GM21367 (cell line): Measurements from ENCODE around the gene RPS26.
"Not testable (repeated sequence)": the region's sequence is repeated elsewhere in the genome, so short reads cannot be mapped to it uniquely, and the experiment has no call there.

Experiments
- ATAC-seq: cut with Tn5 transposase; IDR thresholded peaks from one replicate; pipeline ENCODE4 v1.9.1; 2021; ENCODE audit not compliant: unreplicated experiment

The RPS26 gene

DNA sequence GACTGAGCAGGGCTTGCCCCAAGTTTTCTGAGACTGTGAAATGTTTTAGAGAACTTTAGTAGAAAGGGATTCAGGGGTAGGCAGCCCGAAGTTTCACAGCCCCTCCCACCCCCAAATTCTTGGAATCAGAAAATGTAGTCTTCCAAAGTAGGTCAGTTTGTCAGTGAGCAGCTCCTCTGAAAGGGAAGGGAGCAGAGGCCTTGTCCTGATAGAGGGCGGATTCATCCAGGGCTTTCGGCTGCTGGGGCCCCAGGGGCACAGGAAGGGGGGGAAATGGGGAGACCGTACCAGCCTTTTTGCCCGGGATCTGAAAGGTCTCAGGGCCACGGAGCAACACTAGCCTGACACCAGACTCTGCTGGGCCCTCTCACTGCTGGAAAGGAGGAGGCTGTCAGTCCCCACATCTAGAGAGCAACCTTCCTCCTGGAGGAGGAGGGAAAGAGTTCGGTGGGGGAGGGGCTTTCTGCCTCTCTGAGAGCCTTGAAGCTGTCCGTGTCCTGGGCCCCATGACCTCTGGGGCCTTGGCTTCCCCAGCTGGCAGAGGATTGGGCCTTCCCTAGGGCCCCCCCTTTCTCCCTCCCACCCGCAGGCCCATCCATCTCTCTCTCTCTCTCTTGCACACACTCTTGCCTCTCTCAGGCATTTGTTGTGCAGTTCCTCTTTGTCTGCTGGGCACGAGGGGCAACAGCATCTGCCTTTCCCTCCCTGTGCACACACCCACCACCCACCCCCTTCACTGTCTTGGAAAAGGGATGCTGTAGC, 21.1 kb upstream of the RPS26 start, which contains the start of gene IKZF4:
IKZF4 (plus strand) TSS at position 621 of the 762 bp plus-strand sequence. CDS start 451 bp downstream, outside the sequence.
- no peak for ATAC-seq

DNA sequence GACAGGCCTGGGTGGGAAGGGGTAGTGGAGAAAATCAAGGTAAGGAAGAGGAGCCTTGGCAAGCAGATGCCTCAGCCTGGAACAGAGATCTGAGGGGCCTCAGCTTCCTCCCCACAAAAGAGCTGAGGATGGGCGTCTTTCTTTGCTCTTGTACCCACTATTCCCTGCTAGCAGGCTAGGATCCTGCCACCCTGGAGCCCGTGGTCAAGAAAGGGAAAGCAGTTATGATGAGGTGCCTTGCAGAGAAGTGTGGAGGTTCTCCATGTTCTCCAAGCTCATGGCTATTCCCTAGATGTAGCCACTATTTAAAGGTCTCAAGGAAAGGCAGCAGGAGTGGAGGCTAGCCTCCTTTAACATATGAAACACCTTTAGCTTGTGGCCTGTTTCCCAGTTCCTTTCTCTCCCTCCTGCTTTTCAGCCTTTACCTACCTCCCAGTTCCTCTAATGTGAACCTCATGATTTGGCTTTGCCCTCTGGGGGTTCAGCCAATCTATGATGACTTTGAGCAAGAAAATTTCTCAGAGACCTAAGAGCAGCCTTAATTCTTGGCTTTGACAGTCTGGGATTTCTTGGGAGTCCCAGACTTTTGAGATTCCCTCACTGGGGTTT, 19.7 kb upstream of the RPS26 start:
- ATAC-seq = no peak

DNA sequence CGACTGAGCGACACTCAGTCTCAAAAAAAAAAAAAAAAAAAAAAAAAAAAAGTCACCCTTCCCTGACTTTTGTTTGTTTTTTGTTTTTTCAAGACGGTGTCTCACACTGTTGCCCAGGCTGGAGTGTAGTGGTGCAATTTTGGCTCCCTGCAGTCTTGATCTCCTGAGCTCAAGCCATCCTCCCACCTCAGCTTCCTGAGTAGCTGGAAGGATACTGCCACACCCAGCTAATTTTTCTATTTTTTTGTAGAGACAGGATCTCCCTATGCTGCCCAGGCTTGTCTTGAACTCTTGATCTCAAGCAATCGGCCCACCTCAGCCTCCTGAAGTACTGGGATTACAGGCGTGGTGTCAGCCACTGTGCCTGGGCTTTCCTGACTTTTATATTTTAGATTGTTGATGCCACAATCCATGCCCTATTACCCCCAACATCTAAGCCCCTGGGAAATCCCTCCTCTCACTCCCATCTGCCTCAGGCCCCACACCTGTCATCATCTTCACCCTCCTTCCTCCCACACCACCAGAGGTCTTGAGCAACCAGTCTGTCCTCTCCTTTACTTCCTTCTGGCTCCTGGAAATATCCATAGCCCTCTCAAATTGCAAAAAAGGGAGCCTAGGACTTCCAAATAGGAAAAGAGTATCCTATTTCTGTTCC, 13.1 kb upstream of the RPS26 start:
- ATAC-seq = no peak

DNA sequence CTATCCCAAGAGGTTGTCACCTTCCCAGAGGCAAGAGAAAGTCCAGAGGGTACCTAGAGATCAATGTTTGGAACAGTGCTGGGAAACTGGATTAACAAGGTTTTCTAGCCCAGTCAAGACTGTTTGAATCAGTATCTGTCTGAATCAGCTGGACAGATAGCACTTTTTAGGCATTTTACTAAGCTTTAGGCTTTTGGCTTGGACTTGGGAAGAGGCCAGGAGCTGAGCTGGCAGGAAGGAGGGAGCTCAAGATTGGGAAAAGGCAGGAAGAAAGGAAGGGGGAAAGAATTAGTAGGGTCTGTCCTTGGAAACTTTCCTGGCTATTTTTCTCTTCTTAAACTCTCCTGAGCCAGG, 12.6 kb upstream of the RPS26 start:
- ATAC-seq = no peak

DNA sequence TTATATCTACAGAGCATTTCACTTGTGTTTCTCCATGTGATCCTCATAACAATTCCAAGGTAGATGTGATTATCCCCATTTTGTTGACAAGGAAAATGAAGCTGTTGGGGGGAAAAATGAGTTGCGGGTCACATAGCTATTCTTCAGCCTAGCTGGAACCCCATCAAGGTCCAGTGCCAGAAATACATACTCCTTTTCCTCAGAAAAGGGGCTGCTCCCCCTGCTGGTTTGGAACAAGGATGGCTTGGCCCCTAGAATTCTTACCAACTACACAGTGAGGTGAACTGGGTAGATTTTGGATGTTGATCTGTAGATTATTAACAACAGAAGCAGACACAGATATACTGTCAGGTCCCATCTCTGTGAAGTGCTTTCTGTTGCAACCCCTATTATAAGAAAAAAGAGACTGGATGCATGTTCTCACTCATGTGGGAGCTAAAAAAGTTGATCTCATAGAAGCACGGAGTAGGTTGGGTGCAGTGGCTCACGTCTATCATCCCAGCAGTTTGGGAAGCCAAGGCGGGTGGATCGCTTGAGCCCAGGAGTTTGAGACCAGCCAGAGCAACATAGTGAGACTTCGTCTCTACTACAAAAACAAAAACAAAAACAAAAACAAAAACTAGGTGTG, 11.9 kb upstream of the RPS26 start:
- ATAC-seq = no peak

DNA sequence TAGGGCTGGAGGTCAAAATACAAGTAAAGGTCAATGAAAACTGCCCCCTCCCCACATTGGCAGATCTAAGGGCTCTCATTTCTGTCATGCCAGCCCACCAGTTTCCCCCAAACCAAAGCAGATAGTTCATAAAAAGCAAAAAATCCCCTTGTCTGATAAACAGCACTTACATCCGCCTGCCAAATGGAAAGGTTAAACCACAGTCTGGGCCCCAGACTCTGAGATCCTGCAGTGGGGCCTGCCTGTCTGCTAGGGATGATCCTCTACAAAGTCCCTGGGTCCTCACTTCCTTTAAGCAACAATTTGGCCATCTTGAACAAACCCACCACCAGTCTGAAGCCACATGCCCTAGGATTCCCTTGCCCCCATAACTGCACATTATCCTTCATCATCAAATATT, 9.7 kb upstream of the RPS26 start:
- ATAC-seq = no peak

DNA sequence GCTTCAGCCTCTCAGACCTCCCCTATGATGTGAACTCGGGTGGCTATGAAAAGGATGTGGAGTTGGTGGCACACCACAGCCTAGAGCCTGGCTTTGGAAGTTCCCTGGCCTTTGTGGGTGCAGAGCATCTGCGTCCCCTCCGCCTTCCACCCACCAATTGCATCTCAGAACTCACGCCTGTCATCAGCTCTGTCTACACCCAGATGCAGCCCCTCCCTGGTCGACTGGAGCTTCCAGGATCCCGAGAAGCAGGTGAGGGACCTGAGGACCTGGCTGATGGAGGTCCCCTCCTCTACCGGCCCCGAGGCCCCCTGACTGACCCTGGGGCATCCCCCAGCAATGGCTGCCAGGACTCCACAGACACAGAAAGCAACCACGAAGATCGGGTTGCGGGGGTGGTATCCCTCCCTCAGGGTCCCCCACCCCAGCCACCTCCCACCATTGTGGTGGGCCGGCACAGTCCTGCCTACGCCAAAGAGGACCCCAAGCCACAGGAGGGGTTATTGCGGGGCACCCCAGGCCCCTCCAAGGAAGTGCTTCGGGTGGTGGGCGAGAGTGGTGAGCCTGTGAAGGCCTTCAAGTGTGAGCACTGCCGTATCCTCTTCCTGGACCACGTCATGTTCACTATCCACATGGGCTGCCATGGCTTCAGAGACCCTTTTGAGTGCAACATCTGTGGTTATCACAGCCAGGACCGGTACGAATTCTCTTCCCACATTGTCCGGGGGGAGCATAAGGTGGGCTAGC, 7.0 kb upstream of the RPS26 start:
- ATAC-seq = no peak

DNA sequence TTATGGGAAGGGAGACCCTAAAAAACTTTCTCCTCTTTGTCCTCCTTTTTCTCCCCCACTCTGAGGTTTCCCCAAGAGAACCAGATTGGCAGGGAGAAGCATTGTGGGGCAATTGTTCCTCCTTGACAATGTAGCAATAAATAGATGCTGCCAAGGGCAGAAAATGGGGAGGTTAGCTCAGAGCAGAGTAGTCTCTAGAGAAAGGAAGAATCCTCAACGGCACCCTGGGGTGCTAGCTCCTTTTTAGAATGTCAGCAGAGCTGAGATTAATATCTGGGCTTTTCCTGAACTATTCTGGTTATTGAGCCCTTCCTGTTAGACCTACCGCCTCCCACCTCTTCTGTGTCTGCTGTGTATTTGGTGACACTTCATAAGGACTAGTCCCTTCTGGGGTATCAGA, 4.6 kb upstream of the RPS26 start:
- ATAC-seq = no peak

DNA sequence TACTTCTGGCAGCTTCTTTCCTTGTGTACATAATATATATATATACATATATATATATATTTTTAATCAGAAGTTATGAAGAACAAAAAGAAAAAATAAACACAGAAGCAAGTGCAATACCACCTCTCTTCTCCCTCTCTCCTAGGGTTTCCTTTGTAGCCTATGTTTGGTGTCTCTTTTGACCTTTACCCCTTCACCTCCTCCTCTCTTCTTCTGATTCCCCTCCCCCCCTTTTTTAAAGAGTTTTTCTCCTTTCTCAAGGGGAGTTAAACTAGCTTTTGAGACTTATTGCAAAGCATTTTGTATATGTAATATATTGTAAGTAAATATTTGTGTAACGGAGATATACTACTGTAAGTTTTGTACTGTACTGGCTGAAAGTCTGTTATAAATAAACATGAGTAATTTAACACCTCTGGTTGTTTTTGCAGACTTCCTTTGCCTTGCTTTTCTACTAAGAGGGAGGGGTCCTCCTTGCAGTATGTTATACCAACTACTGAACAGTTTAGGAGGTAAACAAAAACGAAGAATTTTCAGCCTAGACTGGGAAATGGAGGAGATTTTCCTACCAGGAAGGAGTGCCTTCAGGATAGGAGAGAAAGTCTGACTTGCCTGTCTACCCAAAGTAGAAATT, 3.6 kb upstream of the RPS26 start:
- no peak for ATAC-seq

DNA sequence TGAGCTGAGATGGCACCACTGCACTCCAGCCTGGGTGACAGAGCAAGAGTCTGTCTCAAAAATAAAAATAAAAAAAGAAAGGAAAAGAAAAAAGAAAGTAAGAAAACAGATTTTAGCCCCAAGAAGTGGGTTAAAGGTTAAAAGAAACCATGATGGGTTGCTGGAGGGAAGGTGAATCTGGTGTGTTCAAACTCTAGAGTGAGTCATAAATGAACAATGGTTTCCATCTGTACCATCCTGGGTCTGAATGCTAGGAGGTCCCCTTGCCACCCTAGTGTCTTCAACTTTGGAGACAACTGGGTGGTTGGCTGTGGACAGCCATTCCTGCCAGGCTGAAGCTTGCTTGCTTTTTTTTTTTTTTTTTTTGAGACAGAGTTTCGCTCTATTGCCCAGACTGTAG, 1.6 kb upstream of the RPS26 start:
- no peak for ATAC-seq

DNA sequence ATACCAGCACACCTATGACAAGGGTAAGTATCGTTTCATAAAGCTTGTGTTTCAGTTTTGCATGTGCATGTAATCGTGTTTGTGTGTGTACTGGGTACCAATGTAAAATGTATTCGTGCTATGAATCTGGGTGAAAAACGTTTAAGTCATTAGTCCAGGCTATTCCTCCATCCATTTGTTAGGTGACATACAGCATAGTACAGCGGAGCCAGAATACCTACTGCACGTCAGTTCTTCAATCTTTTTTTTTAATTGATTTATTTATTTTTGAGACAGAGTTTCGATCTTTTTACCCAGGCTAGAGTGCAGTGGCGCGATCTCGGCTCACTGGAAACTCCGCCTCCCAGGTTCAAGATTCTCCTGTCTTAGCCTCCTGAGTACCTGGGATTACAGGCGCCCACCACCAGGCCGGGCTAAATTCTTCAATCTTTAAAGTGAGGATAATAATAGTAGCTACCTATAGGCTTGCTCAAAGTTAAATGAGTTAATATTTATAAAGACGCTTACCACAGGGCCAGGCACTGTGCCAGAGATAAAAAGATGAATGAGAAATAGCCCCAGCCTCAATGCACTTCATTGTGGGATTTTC, 661 bp upstream of the RPS26 start:
- no peak for ATAC-seq

DNA sequence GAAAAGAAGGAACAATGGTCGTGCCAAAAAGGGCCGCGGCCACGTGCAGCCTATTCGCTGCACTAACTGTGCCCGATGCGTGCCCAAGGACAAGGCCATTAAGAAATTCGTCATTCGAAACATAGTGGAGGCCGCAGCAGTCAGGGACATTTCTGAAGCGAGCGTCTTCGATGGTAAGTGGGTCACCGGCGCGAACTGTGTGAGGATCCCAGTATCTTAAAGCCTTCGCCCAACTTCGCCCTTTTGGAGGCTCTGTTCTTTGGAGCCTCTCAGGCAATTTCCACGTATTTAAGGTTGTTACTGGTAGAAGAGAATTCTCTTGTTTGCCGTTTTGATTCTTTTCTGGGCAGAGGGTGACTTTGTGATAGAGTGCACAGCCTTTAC, 704 bp downstream of the RPS26 start:
- not testable (repeated sequence) for ATAC-seq

DNA sequence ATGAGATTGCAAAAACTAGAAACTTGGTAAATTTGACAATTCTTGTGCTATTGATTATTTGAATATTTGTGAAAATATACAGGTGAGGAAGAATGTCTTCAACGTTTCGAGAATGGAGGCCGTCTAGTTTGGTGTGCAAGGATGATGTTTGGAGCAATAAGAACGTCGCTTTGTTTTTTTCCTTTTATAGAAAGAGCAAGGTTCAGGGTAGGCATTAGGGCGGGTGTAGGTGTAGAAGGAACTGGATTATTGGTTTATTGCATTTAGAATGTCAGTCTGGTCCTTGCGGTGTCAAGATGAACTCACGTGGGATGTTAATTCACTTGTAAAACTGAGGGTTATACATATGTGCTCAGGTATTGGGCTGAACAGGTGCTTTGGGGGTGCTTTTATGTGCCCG, 1.1 kb downstream of the RPS26 start:
- ATAC-seq = no peak

DNA sequence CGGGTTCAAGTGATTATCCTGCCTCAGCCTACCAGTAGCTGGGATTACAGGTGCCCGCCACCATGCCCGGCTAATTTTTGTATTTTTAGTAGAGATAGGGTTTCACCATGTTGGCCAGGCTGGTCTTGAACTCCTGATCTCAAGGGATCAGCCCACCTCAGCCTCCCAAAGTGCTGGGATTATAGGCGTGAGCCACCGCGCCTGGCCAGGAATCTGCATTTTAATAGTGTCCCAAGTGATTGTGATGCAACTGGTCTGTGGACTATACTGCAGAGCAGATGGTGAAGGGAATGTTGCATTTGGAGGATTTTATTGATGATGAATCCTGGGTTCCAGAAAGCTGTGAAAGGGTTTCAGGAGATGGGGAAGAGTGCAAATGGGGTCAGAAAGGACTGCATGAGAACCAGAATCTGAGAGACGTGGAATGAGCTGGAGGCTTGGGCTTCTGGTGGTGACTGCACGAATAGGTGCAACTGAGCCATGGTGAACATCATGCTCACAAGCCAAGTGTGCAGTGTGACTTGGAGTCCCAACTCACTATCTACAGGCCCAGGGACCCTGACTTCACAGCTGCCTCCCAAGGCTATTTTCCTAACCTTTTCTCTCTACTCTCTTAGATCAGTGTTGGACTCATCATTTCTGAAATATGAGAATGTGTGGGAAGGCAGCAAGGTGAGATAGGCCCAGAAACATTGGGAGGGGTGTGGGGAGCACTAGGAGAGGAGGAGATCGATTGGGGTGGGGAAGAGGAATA, 4.5 kb downstream of the RPS26 start:
- ATAC-seq = no peak

DNA sequence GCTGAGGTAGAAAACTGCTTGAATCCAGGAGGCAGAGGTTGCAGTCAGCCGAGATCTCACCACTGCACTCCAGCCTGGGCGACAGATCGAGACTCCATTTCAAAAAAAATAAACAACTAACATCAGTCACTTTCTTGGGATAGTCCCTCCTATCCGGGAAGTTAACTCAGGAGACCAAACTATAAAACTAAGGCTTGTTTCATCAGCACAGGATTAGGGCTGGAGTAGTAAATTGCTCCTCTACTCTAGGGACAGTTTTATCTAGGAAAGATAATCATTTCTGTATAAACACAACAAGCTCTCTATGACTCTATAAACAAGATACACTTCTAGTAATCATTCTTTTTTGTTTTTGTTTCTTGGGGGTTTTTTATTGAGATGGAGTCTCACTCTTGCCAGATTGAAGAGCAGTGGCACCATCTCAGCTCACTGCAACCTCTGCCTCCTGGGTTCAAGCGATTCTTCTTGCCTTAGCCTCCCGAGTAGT, 11.7 kb downstream of the RPS26 start:
- ATAC-seq = no peak

DNA sequence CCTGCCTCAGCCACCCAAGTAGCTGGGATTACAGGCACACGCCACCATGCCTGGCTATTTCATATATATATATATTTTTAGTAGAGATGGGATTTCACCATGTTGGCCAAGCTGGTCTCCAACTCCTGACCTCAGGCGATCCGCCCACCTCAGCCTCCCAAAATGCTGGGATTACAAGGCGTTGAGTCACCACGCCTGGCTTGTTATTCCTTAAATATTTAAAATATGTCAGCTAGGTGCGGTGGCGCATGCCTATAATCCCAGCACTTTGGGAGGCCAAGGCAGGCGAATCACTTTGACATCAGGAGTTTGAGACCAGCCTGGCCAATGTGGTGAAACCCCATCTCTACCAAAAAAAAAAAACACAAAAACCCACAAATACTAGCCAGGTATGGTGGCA, 18.2 kb downstream of the RPS26 start:
- not testable (repeated sequence) for ATAC-seq

DNA sequence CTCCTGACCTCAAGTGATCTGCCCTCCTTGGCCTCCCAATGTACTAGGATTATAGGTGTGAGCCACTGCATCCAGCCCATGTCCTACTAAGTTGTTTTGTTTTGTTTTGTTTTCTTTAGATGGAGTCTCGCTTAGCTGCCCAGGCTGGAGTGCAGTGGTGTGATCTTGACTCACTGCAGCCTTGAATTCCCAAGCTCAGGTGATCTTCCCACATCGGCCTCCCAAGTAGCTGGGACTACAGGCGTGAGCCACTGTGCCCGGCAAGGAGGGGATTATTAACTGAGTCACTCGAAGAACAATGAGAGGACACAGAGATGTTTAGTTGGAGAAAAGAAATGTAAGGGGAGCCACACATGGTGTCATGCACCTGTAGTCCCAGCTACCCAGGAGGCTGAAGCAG, 20.3 kb downstream of the RPS26 start:
- ATAC-seq = no peak

DNA sequence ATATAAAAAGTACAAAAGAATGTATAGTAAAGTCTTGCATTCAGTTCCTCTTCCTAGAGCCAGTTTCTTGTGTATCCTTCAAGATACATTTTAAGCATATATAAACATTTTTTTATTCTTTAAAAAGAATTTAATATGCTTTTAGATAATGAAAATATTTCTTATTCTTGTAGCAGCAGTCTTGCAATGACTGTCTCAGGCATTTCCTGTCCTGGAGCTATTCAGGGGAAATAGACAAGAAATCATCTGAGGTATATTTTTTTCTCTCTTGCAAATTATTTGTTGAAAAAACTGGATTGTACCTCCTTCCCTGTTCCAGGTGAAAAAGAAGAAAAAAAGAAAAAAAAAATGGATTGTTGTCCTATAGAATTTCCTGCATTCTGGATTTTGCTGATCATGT, 21.3 kb downstream of the RPS26 start:
- no peak for ATAC-seq

DNA sequence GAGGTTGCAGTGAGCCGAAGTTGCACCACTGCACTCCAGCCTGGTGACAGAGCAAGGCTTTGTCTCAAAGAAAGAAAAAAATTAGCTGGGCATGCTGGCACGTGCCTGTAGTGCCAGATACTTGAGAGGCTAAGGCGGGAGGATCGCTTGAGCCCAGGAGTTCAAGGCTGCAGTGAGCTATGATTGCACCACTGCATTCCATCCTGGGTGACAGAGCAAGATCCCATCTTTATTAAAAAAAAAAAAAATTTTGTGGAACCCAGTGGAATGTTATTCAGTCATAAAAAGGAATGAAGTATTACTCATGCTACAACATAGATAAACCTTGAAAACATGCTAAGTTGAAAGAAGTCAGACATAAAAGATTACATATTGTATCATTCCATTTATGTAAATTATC, 29.9 kb downstream of the RPS26 start:
- no peak for ATAC-seq

DNA sequence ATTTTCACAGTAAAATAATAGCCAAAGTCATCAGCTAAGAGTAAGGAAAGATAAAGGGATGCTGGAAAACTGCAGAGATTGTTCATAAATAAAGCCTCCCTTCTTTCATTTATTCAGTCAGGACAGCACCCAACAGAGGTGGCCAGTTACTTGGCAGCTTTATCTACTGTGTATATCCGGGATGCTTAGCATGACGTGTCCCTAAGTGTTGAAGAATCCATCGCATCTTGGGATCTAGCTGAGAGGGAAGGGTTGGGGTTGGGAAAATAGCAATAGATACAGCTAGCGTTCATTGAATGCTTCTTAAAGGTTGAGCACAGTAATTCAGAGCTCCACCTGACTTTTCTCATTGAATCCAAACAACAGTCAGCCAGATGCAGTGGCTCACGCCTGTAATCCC, 32.7 kb downstream of the RPS26 start:
- no peak for ATAC-seq
